ENCODE data around the gene SYNE2. TPM values are rescaled to one million over a fixed set of nuclear protein-coding genes. Genes with fewer than 3 reads are reported as not detected.

Gene SYNE2
- total RNA-seq, 1 experiment from 2014 or later: 48.5 TPM

DNA sequence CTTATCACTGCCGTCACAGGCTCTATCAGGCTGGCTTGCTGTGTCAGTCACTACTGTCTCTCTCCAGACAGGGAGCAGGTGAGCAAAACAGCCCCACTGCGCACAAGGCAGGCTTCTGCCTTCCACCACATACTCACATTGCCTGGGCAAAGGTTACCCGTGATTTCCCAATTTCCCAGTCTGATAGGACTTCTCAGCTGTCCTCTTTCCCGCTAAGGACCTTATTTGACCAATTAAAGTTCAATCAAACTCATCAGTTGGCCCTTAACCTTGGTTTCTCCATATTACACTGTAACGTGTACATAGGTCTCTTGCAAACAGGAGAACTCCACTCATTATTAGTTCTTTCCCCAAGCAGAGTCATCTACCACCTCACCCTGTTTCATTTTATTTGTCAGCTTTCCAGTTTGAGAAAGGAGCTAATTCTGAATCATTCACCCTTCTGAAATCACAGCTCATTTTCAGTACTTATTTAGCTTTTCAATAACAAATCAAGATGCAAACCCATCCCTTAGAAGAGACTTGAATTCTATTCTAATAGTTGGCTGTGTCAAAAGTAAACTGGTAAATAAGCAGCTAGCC lies 270.5 kb downstream of the SYNE2 start:
- H3K9me3 Mint-ChIP-seq (ENCODE audit: unreplicated experiment): no peaks in the 10 kb centered on the region
- POLR2A ChIA-PET: no interaction called here
- no peak for TF ChIP-seq CTCF (IDR thresholded peaks at IDR 0.05; ENCODE audit: insufficient read depth in 1 of 2, low read depth in 1 of 2, low read length in 1 of 2, severe bottlenecking in 1 of 2, unreplicated experiment in 1 of 2)
- Histone ChIP-seq H3K4me1 (peaks cover 3% of the 10 kb centered on the region; the same call in 1 of the 2 replicates), H3K36me3 (ENCODE audit: control insufficient read depth, insufficient read depth, low read length) (peaks cover 1% of the 10 kb centered on the region; the same call in 1 of the 2 replicates), H3K4me3 (ENCODE audit: low read depth, low read length) (no peak overlapping the region), H3K9me3 (no peaks in the 10 kb centered on the region), H3K27me3 (replicated peaks; ENCODE audit: control insufficient read depth, insufficient read depth, low read length) (no peaks in the 10 kb centered on the region)
- BruUV-seq (replicated peaks): no TSS peak
- CTCF ChIA-PET: no interaction called here
- H3K4me1 Mint-ChIP-seq (ENCODE audit: low read depth, unreplicated experiment): no peaks in the 10 kb centered on the region
- no peaks in the 10 kb centered on the region for H3K36me3 Mint-ChIP-seq (ENCODE audit: insufficient read depth, unreplicated experiment)
- no peak overlapping the region for H3K4me3 Mint-ChIP-seq (ENCODE audit: unreplicated experiment)
- intact Hi-C loops (cut with micrococcal nuclease; ENCODE audit: unreplicated experiment): no loop called here
- peak in 1 of 2 experiments; percentile 16 for DNase-seq
- H3K27me3 Mint-ChIP-seq (ENCODE audit: insufficient read depth, unreplicated experiment): no peaks in the 10 kb centered on the region
- H3K27ac Mint-ChIP-seq (ENCODE audit: unreplicated experiment): no peak overlapping the region

DNA sequence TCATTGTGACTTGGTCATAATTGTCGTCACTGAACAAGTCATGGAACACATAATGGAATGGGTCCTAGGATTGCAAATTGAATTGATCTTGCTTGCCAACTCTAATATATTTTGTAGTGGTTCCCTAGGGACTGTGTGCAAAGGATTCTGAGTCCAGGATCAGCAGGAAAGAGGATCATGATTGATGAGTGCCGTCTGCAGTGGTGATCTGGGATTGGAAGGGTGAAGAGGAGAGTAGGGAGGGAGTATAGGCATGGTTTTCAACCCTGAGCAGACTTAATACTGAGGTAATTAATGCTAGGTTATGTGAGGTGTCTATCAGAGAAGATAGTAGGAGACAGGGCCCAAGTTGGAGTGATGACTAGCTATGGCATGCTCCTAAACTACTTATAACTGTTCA lies 272.5 kb downstream of the SYNE2 start:
- intact Hi-C loops (cut with micrococcal nuclease; ENCODE audit: unreplicated experiment): no loop called here
- H3K9me3 ChIP-seq: no peaks in the 10 kb centered on the region
- no peaks in the 10 kb centered on the region for H3K4me1 ChIP-seq
- POLR2A ChIA-PET: no interaction called here
- H3K4me3 Mint-ChIP-seq (ENCODE audit: unreplicated experiment): no peak overlapping the region
- BruUV-seq (replicated peaks): no TSS peak
- DNase-seq: no peak
- H3K36me3 ChIP-seq (ENCODE audit: control insufficient read depth, insufficient read depth, low read length): peaks cover 1% of the 10 kb centered on the region; the same call in 1 of the 2 replicates
- CTCF ChIA-PET: no interaction called here
- H3K27me3 Mint-ChIP-seq (ENCODE audit: insufficient read depth, unreplicated experiment): no peaks in the 10 kb centered on the region
- TF ChIP-seq CTCF (IDR thresholded peaks at IDR 0.05; ENCODE audit: insufficient read depth in 1 of 2, low read depth in 1 of 2, low read length in 1 of 2, severe bottlenecking in 1 of 2, unreplicated experiment in 1 of 2): no peak
- no peaks in the 10 kb centered on the region for H3K9me3 Mint-ChIP-seq (ENCODE audit: unreplicated experiment)
- no peak overlapping the region for H3K27ac Mint-ChIP-seq (ENCODE audit: unreplicated experiment)
- no peaks in the 10 kb centered on the region for H3K27me3 ChIP-seq (replicated peaks; ENCODE audit: control insufficient read depth, insufficient read depth, low read length)
- H3K4me1 Mint-ChIP-seq (ENCODE audit: low read depth, unreplicated experiment): no peaks in the 10 kb centered on the region
- no peaks in the 10 kb centered on the region for H3K36me3 Mint-ChIP-seq (ENCODE audit: insufficient read depth, unreplicated experiment)
- no peak overlapping the region for H3K4me3 ChIP-seq (ENCODE audit: low read depth, low read length)

- H3K27ac Mint-ChIP-seq (ENCODE audit: unreplicated experiment): no peak overlapping the region
- Histone ChIP-seq H3K4me3 (ENCODE audit: low read depth, low read length) (no peak overlapping the region), H3K4me1 (no peaks in the 10 kb centered on the region), H3K36me3 (ENCODE audit: control insufficient read depth, insufficient read depth, low read length) (peaks cover 1% of the 10 kb centered on the region; the same call in 1 of the 2 replicates), H3K27me3 (replicated peaks; ENCODE audit: control insufficient read depth, insufficient read depth, low read length) (no peaks in the 10 kb centered on the region), H3K9me3 (no peaks in the 10 kb centered on the region)
- DNase-seq: no peak
- H3K36me3 Mint-ChIP-seq (ENCODE audit: insufficient read depth, unreplicated experiment): no peaks in the 10 kb centered on the region
- intact Hi-C loops (cut with micrococcal nuclease; ENCODE audit: unreplicated experiment): no loop called here
- no peaks in the 10 kb centered on the region for H3K27me3 Mint-ChIP-seq (ENCODE audit: insufficient read depth, unreplicated experiment)
- H3K9me3 Mint-ChIP-seq (ENCODE audit: unreplicated experiment): no peaks in the 10 kb centered on the region
- no peaks in the 10 kb centered on the region for H3K4me1 Mint-ChIP-seq (ENCODE audit: low read depth, unreplicated experiment)
- POLR2A ChIA-PET: no interaction called here
- no TSS peak for BruUV-seq (replicated peaks)
- H3K4me3 Mint-ChIP-seq (ENCODE audit: unreplicated experiment): no peak overlapping the region
- TF ChIP-seq CTCF (IDR thresholded peaks at IDR 0.05; ENCODE audit: insufficient read depth in 1 of 2, low read depth in 1 of 2, low read length in 1 of 2, severe bottlenecking in 1 of 2, unreplicated experiment in 1 of 2): no peak
- CTCF ChIA-PET: interaction anchor here (0.5 kb wide), 1 partner anchor 177 kb away, joined by 4 read pairs; no protein-coding TSS in a partner anchor
Measured at GRCh38 chr14:64126548-64126947, 273.7 kb downstream of the SYNE2 start.

All from Caco-2 (cell line).